ENCODE measurements around the gene RTN1. TPM values are rescaled to one million over a fixed set of nuclear protein-coding genes. Genes with fewer than 3 reads are reported as not detected.
A peak's percentile ranks its signal among the peaks of the same experiment; 100 is the strongest.

RTN1 gene
- total RNA-seq, 1 donor from 2014 or later = 18.0 TPM

DNA sequence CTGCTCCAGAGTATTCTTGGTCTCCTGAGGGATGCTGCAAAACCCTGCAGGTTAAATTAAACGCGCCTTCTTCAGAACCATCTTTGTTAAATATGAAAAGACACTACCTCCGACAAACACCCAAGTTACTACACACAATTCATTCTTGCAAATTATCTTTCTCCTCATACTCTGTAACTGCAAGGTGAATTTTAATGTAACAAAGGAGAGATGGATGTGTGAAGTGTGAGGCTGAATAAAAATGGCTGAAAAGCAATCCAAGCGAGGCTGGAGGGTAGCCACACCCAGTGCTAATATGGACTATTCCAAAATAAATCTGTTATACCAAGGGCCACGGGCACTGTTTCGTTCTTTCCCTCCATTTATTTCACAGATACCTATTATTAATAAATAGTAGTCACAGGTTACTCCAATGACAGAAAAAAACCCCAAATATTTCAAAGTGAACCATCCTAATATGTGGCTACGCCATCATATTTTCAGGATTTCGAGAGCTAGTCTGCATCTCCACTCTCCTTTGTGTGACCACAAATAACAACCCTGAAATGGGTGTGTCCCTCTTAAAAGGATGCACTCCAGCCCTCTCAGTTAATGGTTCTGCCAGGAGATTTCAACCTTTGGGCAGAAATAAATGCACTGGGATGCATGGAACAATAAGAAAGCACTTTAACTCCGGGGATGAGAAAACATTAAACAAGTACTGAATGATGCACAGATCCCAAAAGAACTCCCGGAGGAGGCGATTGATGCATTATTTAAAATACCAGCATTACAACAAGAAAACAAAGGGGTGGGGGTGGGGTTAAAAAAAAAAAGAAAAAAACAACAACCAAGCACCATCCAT is 240.9 kb downstream of the RTN1 start:
- peaks cover 1% of the 10 kb centered on the region for H3K36me3 Mint-ChIP-seq (ENCODE audit: low read depth)
- H3K27ac Mint-ChIP-seq (ENCODE audit: unreplicated experiment) = no peak overlapping the region
- TF ChIP-seq, protein P1, sequence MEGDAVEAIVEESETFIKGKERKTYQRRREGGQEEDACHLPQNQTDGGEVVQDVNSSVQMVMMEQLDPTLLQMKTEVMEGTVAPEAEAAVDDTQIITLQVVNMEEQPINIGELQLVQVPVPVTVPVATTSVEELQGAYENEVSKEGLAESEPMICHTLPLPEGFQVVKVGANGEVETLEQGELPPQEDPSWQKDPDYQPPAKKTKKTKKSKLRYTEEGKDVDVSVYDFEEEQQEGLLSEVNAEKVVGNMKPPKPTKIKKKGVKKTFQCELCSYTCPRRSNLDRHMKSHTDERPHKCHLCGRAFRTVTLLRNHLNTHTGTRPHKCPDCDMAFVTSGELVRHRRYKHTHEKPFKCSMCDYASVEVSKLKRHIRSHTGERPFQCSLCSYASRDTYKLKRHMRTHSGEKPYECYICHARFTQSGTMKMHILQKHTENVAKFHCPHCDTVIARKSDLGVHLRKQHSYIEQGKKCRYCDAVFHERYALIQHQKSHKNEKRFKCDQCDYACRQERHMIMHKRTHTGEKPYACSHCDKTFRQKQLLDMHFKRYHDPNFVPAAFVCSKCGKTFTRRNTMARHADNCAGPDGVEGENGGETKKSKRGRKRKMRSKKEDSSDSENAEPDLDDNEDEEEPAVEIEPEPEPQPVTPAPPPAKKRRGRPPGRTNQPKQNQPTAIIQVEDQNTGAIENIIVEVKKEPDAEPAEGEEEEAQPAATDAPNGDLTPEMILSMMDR (conservative IDR thresholded peaks at IDR 0.05) = no peak
- DNase-seq (ENCODE audit: low read depth, low spot score) = no peak
- peaks cover 65% of the 10 kb centered on the region for H3K27me3 Mint-ChIP-seq (ENCODE audit: low read depth)
- peak overlapping the region; percentile 85 for H3K4me3 Mint-ChIP-seq
- peaks cover 7% of the 10 kb centered on the region for H3K4me1 Mint-ChIP-seq
- H3K9me3 Mint-ChIP-seq = peaks cover 1% of the 10 kb centered on the region

DNA sequence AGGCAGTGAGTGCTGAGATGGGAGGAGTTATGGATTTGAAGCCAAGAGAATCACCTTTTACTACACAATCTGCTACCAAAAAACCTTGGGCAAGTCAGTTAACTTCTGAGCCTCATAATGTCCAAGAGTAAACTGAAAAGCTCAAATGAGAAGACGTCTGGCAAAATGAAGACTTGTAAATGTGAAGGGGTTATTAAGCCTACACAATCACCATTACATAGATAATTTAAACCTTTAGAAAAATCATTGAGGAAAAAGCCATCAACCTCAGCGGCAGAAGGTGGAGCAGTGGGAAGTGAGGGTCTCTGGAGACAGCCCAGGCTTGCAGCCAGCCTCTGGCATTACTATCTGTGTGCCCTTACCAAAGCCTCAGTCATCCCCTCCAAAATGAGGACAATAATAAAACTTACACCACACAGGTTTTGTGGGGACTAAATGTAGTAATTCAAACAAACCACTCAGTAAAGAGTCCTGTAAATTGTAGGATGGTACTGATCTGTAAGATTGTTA is 243.5 kb downstream of the RTN1 start:
- H3K9me3 Mint-ChIP-seq = no peaks in the 10 kb centered on the region
- H3K4me1 Mint-ChIP-seq = peaks cover 7% of the 10 kb centered on the region
- peaks cover 56% of the 10 kb centered on the region for H3K27me3 Mint-ChIP-seq (ENCODE audit: low read depth)

DNA sequence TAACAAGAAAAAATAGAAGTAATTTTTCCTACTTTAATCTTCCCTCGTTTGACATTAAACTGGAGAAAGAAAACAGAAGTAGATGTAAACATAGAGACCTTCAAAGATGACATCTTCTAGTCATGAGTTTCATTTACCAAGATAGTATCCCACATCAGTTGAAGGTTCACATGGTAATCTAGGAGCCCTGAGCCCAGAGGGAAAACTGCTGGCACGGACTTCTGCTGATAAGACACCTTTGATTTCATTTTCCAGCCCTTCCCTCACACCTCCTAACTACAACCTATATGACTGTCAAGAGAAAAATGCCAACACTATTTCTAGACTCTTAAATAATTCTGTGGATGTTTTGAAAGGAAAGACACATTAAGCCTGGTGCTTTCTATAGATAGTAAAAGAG is 247.9 kb downstream of the RTN1 start:
- Mint-ChIP-seq H3K9me3 (peaks cover 6% of the 10 kb centered on the region), H3K27me3 (ENCODE audit: low read depth) (peaks cover 12% of the 10 kb centered on the region), H3K27ac (ENCODE audit: unreplicated experiment) (no peak overlapping the region), H3K36me3 (ENCODE audit: low read depth) (no peaks in the 10 kb centered on the region), H3K4me3 (no peak overlapping the region), H3K4me1 (peaks cover 4% of the 10 kb centered on the region)
- TF ChIP-seq, protein P1 (conservative IDR thresholded peaks at IDR 0.05) = no peak
- DNase-seq (ENCODE audit: low read depth, low spot score) = no peak

More for the DNA sequence above, 243.5 kb downstream of the RTN1 start:
- DNase-seq (ENCODE audit: low read depth, low spot score) = no peak
- Mint-ChIP-seq H3K4me3 (no peak overlapping the region), H3K36me3 (ENCODE audit: low read depth) (no peaks in the 10 kb centered on the region), H3K27ac (ENCODE audit: unreplicated experiment) (no peak overlapping the region)
- TF ChIP-seq, protein P1 (conservative IDR thresholded peaks at IDR 0.05) = no peak

DNA sequence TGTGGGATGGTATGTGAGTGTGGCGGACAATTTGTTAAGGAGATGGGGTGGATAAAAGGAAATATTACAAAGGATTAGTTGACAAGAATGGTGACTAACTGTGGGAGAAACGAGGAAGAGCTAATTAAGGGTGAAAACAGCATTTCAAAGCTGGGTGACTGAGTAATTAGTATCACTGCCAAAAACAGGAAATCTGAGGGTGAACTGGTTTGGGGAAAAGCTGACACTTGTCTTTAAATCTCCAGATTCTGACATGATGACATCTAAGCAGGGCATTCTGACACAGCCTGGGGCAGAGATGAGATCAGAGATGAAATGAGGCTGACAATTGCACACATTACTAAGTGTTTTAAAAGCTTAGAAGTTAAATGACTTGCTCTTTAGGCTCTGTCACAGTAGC is 251.5 kb downstream of the RTN1 start:
- Mint-ChIP-seq H3K4me1 (peaks cover 4% of the 10 kb centered on the region), H3K27ac (ENCODE audit: unreplicated experiment) (peak overlapping the region; percentile 0), H3K27me3 (ENCODE audit: low read depth) (no peaks in the 10 kb centered on the region), H3K36me3 (ENCODE audit: low read depth) (no peaks in the 10 kb centered on the region), H3K4me3 (no peak overlapping the region), H3K9me3 (peaks cover 6% of the 10 kb centered on the region)
- DNase-seq (ENCODE audit: low read depth, low spot score) = no peak
- TF ChIP-seq, protein P1 (conservative IDR thresholded peaks at IDR 0.05) = no peak

DNA sequence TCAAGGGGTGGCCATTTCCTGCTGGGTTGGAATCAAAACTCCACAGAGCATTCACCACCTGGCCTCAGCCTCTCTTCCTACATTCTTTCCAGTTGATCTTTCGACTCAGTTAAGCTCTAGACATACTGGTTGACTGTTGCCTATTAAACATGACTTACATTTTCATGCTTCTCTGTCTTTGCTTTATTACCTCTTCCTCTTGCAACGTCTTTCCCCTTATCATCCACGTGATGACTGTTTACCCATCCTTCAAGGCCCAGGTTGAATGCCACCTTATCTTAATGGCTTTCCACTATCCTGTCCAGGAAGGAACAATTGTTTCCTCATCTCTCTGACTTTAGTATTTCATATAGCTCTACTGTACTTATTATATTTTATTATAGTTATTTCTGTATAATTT is 269.5 kb downstream of the RTN1 start:
- Mint-ChIP-seq H3K4me3 (no peak overlapping the region), H3K27ac (ENCODE audit: unreplicated experiment) (no peak overlapping the region), H3K27me3 (ENCODE audit: low read depth) (no peaks in the 10 kb centered on the region), H3K36me3 (ENCODE audit: low read depth) (no peaks in the 10 kb centered on the region), H3K4me1 (no peaks in the 10 kb centered on the region), H3K9me3 (no peaks in the 10 kb centered on the region)
- TF ChIP-seq, protein P1 (conservative IDR thresholded peaks at IDR 0.05) = no peak
- no peak for DNase-seq (ENCODE audit: low read depth, low spot score)
